Lung (tissue), 12 donors: Measurements from ENCODE around the gene MAGEC3. TPM values are rescaled to one million over a fixed set of nuclear protein-coding genes. Genes with fewer than 3 reads are reported as not detected.
A peak's percentile ranks its signal among the peaks of the same experiment; 100 is the strongest.

Experiments used
- ATAC-seq: fragments of 200-7000 bp; cut with Tn5 transposase; one replicate; pipeline ENCODE4 v1.9.1; 2020; ENCODE audit warnings: moderate number of reproducible peaks; ENCODE audit not compliant: insufficient read depth, low FRiP score
- DNase-seq, 3 donors: peaks; one replicate each; pipeline ENCODE4 v3.0.0-alpha.2; 2013 to 2017
- H3K27ac ChIP-seq, 2 donors: one replicate each; pipeline ENCODE4 v1.5.1; 2013; ENCODE audit warnings: mild to moderate bottlenecking in 2 of 2, moderate library complexity in 2 of 2, control low read depth in 1 of 2, inconsistent platforms in 1 of 2, low read depth in 1 of 2, low read length in 1 of 2
- H3K27me3 ChIP-seq, 3 donors: one replicate each; pipeline ENCODE4 v1.5.1; 2013; ENCODE audit warnings: low read length in 2 of 3; ENCODE audit not compliant: control insufficient read depth in 3 of 3, insufficient read depth in 3 of 3
- H3K36me3 ChIP-seq, 4 donors: one replicate each; pipeline ENCODE4 v1.5.1; 2013; ENCODE audit warnings: low read length in 4 of 4, mild to moderate bottlenecking in 1 of 4, moderate library complexity in 1 of 4; ENCODE audit not compliant: control insufficient read depth in 4 of 4, insufficient read depth in 4 of 4
- H3K4me1 ChIP-seq, 5 donors: one replicate each; pipeline ENCODE4 v1.5.1; 2013; ENCODE audit warnings: low read length in 5 of 5, mild to moderate bottlenecking in 2 of 5, moderate library complexity in 1 of 5; ENCODE audit not compliant: control insufficient read depth in 5 of 5, insufficient read depth in 5 of 5
- H3K4me3 ChIP-seq: one replicate; pipeline ENCODE4 v1.5.1; 2013; ENCODE audit warnings: mild to moderate bottlenecking, control low read depth, moderate library complexity
- H3K9ac ChIP-seq, 2 donors: one replicate each; pipeline ENCODE4 v1.5.1; 2013; ENCODE audit warnings: low read length in 2 of 2, control low read depth in 1 of 2; ENCODE audit not compliant: insufficient read depth in 1 of 2
- H3K9me3 ChIP-seq, 4 donors: one replicate each; pipeline ENCODE4 v1.5.1; 2013; ENCODE audit warnings: low read length in 3 of 4, mild to moderate bottlenecking in 1 of 4, moderate library complexity in 1 of 4; ENCODE audit not compliant: control insufficient read depth in 4 of 4, insufficient read depth in 3 of 4
- WGBS, 2 donors: extraction: QIAGEN DNeasy Blood & Tissue Kit; methylation state at CpG; one replicate each; pipeline ENCODE4 v1.1.7; 2013; 5-methylcytosine and 5-hydroxymethylcytosine counted together
- polyA plus RNA-seq, 2 donors: library from polyadenylated mRNA; stranded (reverse); fragments of 200-250 nt; gene quantifications; one replicate each; pipeline ENCODE4 v1.2.1, GENCODE V29; 2013
- total RNA-seq, 2 donors: library from RNA; depleted of rRNA in 1 of 2; stranded (reverse); fragments of >200 nt in 1 of 2; gene quantifications; one replicate each; pipeline ENCODE4 v1.2.1, GENCODE V29; 2014 to 2021
- TF ChIP-seq, protein P1 (sequence below): IDR thresholded peaks from 2 replicates; pipeline ENCODE4 v1.5.1; 2012; ENCODE audit warnings: mild to moderate bottlenecking; ENCODE audit errors: control extremely low read depth, extremely low read depth
- donor health status: control.
- donor health status: control.
- donor health status: Bipolar disorder and iron deficiency.
- donor health status: healthy.
- donor health status: DM: yes; HTN: yes; CAD: no.

Gene MAGEC3
- total and polyA plus RNA-seq, 4 donors, result not detected

DNA sequence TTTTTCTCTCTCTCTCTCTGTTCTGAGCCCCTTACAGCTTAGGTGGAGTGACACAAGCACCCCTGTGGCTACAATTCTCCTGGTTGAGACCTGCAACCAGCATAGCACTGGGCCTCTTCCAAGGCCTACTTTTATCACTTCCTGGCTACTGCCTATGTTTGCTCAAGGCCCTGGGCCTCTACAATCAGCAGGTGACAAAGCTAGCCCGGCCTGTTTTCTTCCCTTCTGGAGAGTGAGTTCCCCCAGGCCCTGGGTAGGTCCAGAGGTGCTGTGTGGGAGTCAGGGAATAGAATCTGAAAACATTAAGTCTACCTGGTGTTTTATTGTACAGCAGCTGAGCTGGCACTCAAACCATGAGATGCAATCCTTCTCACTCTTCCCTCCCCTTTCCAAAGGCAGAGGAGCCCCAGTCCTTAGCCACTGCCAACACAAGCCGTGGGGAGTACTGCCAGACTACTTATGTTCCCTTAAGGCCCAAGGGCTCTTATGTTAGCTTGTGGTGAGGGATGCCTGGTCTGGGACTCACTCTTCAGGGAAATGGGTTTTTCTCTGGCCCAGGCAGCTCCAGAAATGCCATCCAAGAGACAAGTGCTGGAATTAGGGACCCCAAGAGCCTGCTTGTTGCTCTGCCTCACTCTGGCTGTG lies 23.8 kb upstream of the MAGEC3 start:
- TF ChIP-seq, protein P1, sequence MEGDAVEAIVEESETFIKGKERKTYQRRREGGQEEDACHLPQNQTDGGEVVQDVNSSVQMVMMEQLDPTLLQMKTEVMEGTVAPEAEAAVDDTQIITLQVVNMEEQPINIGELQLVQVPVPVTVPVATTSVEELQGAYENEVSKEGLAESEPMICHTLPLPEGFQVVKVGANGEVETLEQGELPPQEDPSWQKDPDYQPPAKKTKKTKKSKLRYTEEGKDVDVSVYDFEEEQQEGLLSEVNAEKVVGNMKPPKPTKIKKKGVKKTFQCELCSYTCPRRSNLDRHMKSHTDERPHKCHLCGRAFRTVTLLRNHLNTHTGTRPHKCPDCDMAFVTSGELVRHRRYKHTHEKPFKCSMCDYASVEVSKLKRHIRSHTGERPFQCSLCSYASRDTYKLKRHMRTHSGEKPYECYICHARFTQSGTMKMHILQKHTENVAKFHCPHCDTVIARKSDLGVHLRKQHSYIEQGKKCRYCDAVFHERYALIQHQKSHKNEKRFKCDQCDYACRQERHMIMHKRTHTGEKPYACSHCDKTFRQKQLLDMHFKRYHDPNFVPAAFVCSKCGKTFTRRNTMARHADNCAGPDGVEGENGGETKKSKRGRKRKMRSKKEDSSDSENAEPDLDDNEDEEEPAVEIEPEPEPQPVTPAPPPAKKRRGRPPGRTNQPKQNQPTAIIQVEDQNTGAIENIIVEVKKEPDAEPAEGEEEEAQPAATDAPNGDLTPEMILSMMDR, result no peak
- Histone ChIP-seq H3K27me3 (no peaks in the 10 kb centered on the region), H3K27ac (peak overlapping the region in 1 of 2 donors; percentile 22), H3K4me3 (no peak overlapping the region), H3K9me3 (peaks cover 0 to 2% (median 0%) of the 10 kb centered on the region in 4 donors), H3K9ac (no peak overlapping the region), H3K4me1 (no peaks in the 10 kb centered on the region), H3K36me3 (no peaks in the 10 kb centered on the region)
- ATAC-seq (no peak), DNase-seq (no peak)
- WGBS, 2 donors, result 39 to 44% methylated on average over 1 to 2 of the region's 2 CpGs

DNA sequence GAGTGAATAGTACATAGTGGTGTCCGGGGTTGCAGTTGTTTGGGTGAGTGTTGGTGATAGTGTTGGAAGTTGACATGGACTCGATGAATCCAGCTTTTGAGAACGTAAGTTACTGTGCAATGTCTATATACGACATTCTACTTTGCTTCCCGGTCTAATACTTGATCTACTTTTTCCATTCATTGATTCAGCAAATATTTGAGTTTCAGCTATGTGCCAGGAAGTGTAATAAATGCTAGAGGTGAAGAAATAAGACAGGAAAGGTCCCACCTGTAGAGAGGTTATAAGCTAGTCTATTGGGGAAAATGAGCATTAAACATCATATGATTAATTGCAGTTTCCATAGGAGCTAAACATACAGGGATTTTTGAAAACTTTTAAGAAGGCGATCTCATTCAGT lies 22.2 kb upstream of the MAGEC3 start:
- ATAC-seq (no peak), DNase-seq (no peak)
- TF ChIP-seq, protein P1, result no peak
- Histone ChIP-seq H3K9ac (no peak overlapping the region), H3K9me3 (peaks cover 0 to 2% (median 0%) of the 10 kb centered on the region in 4 donors), H3K27me3 (no peaks in the 10 kb centered on the region), H3K4me3 (no peak overlapping the region), H3K36me3 (no peaks in the 10 kb centered on the region), H3K27ac (no peak overlapping the region), H3K4me1 (no peaks in the 10 kb centered on the region)
- WGBS, 2 donors, result 70 to 90% methylated on average over 6 of the region's 6 CpGs

DNA sequence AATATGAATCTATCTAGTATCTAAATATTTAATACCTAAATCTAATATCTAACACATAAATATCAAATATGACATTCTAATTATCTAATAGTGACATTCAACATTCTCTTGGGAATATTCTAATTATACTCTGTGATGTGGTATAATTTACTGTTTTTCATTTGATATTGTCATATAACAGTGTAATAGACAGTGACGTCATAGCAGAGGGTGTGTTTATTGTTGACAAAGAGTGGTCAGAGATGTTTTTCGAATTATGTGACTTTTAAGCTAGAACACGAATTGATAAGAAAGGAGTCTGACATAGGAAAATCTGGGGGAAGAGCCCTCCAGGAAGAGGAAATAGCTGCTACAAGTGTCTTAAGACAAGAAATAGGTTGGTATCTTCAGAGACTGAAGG lies 5.9 kb upstream of the MAGEC3 start:
- Histone ChIP-seq H3K27me3 (no peaks in the 10 kb centered on the region), H3K9ac (no peak overlapping the region), H3K36me3 (no peaks in the 10 kb centered on the region), H3K4me1 (peaks cover 0 to 3% (median 0%) of the 10 kb centered on the region in 5 donors), H3K9me3 (peaks cover 0 to 3% (median 0%) of the 10 kb centered on the region in 4 donors), H3K4me3 (no peak overlapping the region), H3K27ac (no peak overlapping the region)
- no peak for ATAC-seq
- no peak for DNase-seq
- TF ChIP-seq, protein P1, result no peak
- 57 to 73% methylated on average over 3 of the region's 3 CpGs for whole genome bisulfite sequencing, 2 donors

DNA sequence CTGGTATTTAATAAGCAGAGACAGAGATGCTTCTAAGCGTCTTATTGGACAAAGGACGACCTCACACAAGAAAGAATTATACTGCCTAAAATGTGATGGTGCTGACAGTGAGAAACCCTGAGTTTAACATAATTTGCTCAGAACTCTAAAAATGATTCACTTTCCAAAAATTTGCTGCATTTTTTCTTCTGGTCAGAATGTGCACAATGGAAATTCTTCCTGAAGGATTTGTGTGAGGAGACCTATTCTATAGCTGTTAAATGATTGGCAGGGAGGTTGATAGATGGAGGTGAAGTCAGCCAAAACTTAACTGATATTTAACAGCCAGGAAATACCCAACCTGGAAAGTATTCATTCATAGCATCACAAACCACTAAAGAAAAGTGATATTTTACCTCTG lies 1.7 kb downstream of the MAGEC3 start:
- H3K4me1 ChIP-seq, result no peaks in the 10 kb centered on the region
- DNase-seq (no peak), ATAC-seq (no peak)
- H3K4me3 ChIP-seq, result no peak overlapping the region
- no peaks in the 10 kb centered on the region for H3K36me3 ChIP-seq
- TF ChIP-seq, protein P1, result no peak
- peaks cover 0 to 11% (median 0%) of the 10 kb centered on the region in 4 donors for H3K9me3 ChIP-seq
- H3K27ac ChIP-seq, result no peak overlapping the region
- H3K27me3 ChIP-seq, result no peaks in the 10 kb centered on the region
- 71 to 74% methylated on average over 2 of the region's 2 CpGs for WGBS, 2 donors
- H3K9ac ChIP-seq, result no peak overlapping the region
